A673 (cell line): ENCODE measurements around the gene COL5A1. TPM values are rescaled to one million over a fixed set of nuclear protein-coding genes. Genes with fewer than 3 reads are reported as not detected.

Experiments
- BruUV-seq: library from RNA; stranded (reverse); fragments of 400-500 nt; replicated peaks from 2 replicates; lab custom pipeline; 2021; lab: Mats Ljungman, UMichigan
- CTCF ChIA-PET: fragments of 300-600 bp; sonication (Branson Sonifier 250); formaldehyde crosslinking; loops from one replicate; lab custom pipeline; 2022; ENCODE audit warnings: antibody characterized with exemption; lab: Charles Lee
- POLR2A ChIA-PET: fragments of 300-600 bp; sonication (Branson Sonifier 250); formaldehyde crosslinking; loops from one replicate; lab custom pipeline; 2022; ENCODE audit warnings: antibody characterized with exemption; ENCODE audit not compliant: low non-redundant PET; lab: Charles Lee
- DNase-seq: peaks from one replicate; pipeline ENCODE4 v3.0.0-alpha.2; 2015; ENCODE audit warnings: low spot score
- H3K27ac ChIP-seq: fragments of 200-600 bp; sonication (generic); 2 replicates; pipeline ENCODE4 v1.5.1; 2016; ENCODE audit warnings: mixed run types, low read depth, mild to moderate bottlenecking, mixed read lengths, antibody characterized with exemption, low read length; ENCODE audit not compliant: poor library complexity, severe bottlenecking
- H3K27me3 ChIP-seq: fragments of 200-600 bp; sonication (generic); replicated peaks from 2 replicates; pipeline ENCODE4 v1.6.1; 2017; ENCODE audit warnings: mixed run types, low read depth, mild to moderate bottlenecking, mixed read lengths, antibody characterized with exemption, low read length; ENCODE audit not compliant: insufficient read depth, poor library complexity
- H3K36me3 ChIP-seq: fragments of 200-600 bp; sonication (generic); 2 replicates; pipeline ENCODE4 v1.6.1; 2016; ENCODE audit warnings: mixed run types, mild to moderate bottlenecking, mixed read lengths, antibody characterized with exemption, low read length; ENCODE audit not compliant: insufficient read depth, poor library complexity, severe bottlenecking
- H3K4me1 ChIP-seq: fragments of 200-600 bp; sonication (generic); 2 replicates; pipeline ENCODE4 v1.6.1; 2017; ENCODE audit warnings: mixed run types, mild to moderate bottlenecking, mixed read lengths, antibody characterized with exemption, low read length; ENCODE audit not compliant: insufficient read depth, poor library complexity, severe bottlenecking
- H3K4me3 ChIP-seq: fragments of 200-600 bp; sonication (generic); 2 replicates; pipeline ENCODE4 v1.5.1; 2016; ENCODE audit warnings: low read depth, mixed run types, mild to moderate bottlenecking, mixed read lengths, low read length; ENCODE audit not compliant: poor library complexity, severe bottlenecking
- H3K9me3 ChIP-seq: fragments of 200-600 bp; sonication (generic); 2 replicates; pipeline ENCODE4 v1.6.1; 2016; ENCODE audit warnings: mixed run types, low read depth, mild to moderate bottlenecking, mixed read lengths, antibody characterized with exemption, low read length; ENCODE audit not compliant: poor library complexity, severe bottlenecking
- EZH2 ChIP-seq: fragments of 200-600 bp; sonication (generic); IDR thresholded peaks from 2 replicates; pipeline ENCODE4 v1.6.1; 2017; ENCODE audit warnings: borderline replicate concordance, low read depth, mild to moderate bottlenecking, mixed read lengths, antibody characterized with exemption, low read length; ENCODE audit not compliant: poor library complexity, severe bottlenecking
- intact Hi-C: fragments of 100-400 bp; cut with micrococcal nuclease; formaldehyde crosslinking; loops from one replicate; pipeline ENCODE4 v1.10.0; 2022; ENCODE audit not compliant: unreplicated experiment
- total RNA-seq: library from RNA; stranded (reverse); gene quantifications from 2 replicates; pipeline ENCODE4 v1.2.3, GENCODE V29; 2021
- TF ChIP-seq, protein P1 (sequence below): fragments of 300-800, 200-600 bp; sonication (generic); conservative IDR thresholded peaks from 2 replicates; pipeline ENCODE4 v1.5.1; 2017; ENCODE audit warnings: low read depth, mild to moderate bottlenecking, antibody characterized with exemption, low read length, moderate library complexity, mixed read lengths

Gene COL5A1
- total RNA-seq, 1 experiment from 2014 or later, result 33.6 TPM

DNA sequence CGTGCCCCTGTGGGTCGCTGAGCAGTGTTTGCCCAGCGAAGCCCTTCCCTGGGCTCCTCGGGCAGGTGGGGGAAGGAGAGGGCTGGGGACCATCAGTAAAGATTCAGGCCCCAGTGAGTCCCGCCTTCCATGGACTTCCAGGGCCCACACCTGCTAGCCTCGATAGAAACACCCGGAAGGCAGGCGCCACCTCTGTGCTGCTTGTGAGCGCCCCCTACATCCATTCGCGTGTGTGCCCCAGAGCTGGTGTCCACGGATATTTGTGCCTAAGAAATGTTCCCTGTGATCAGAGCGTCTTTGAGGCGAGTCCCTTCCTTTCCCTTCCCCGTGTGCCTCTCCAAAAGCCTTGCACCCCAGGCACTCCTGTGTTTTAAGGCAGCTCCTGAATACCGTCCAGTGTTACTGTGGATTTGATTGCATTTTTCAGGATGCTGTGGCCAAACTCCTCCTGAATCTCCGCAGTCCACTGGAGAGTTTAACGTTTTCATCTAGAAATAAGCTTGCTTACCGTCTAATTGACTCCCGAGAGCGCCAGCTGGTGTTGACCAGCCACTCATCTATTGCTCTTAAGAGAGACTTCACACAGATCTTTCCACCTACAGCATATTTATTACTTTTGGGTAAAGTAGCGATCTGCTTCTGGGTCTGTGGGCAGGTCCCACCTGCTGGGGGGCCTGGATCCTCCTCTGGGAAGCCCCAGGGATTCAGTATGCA is 101.4 kb downstream of the COL5A1 start:
- Histone ChIP-seq H3K4me1 (no peaks in the 10 kb centered on the region), H3K36me3 (peaks cover 8% of the 10 kb centered on the region), H3K4me3 (no peak overlapping the region), H3K9me3 (no peaks in the 10 kb centered on the region), H3K27ac (no peak overlapping the region), H3K27me3 (no peaks in the 10 kb centered on the region)
- intact Hi-C loops, result no loop called here
- no peak for DNase-seq
- BruUV-seq, result no TSS peak
- TF ChIP-seq, protein P1, sequence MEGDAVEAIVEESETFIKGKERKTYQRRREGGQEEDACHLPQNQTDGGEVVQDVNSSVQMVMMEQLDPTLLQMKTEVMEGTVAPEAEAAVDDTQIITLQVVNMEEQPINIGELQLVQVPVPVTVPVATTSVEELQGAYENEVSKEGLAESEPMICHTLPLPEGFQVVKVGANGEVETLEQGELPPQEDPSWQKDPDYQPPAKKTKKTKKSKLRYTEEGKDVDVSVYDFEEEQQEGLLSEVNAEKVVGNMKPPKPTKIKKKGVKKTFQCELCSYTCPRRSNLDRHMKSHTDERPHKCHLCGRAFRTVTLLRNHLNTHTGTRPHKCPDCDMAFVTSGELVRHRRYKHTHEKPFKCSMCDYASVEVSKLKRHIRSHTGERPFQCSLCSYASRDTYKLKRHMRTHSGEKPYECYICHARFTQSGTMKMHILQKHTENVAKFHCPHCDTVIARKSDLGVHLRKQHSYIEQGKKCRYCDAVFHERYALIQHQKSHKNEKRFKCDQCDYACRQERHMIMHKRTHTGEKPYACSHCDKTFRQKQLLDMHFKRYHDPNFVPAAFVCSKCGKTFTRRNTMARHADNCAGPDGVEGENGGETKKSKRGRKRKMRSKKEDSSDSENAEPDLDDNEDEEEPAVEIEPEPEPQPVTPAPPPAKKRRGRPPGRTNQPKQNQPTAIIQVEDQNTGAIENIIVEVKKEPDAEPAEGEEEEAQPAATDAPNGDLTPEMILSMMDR, result no peak; the same call in 1 of the 2 replicates
- no peak for TF ChIP-seq EZH2
- ChIA-PET POLR2A (no interaction called here), CTCF (no interaction called here)

GRCh38 chr9:134743853-134744252 is 102.2 kb downstream of the COL5A1 start:
- Histone ChIP-seq H3K27ac (no peak overlapping the region), H3K9me3 (no peaks in the 10 kb centered on the region), H3K27me3 (no peaks in the 10 kb centered on the region), H3K4me3 (no peak overlapping the region), H3K4me1 (no peaks in the 10 kb centered on the region), H3K36me3 (peaks cover 13% of the 10 kb centered on the region)
- intact Hi-C loops, result no loop called here
- BruUV-seq, result no TSS peak
- TF ChIP-seq, protein P1, result no peak
- no peak for TF ChIP-seq EZH2
- no peak for DNase-seq
- CTCF ChIA-PET, result no interaction called here
- POLR2A ChIA-PET, result no interaction called here

GRCh38 chr9:134744385-134745295 is 103.0 kb downstream of the COL5A1 start:
- no peak overlapping the region for H3K27ac ChIP-seq
- TF ChIP-seq, protein P1, result no peak
- TF ChIP-seq EZH2, result no peak
- CTCF ChIA-PET, result no interaction called here
- intact Hi-C loops, result no loop called here
- no peak overlapping the region for H3K4me3 ChIP-seq
- no TSS peak for BruUV-seq
- POLR2A ChIA-PET, result no interaction called here
- DNase-seq, result no peak
- peaks cover 13% of the 10 kb centered on the region for H3K36me3 ChIP-seq
- no peaks in the 10 kb centered on the region for H3K4me1 ChIP-seq
- H3K9me3 ChIP-seq, result no peaks in the 10 kb centered on the region
- no peaks in the 10 kb centered on the region for H3K27me3 ChIP-seq
